IMR-90 (cell line): Measurements from ENCODE around the gene TRIM41. TPM values are rescaled to one million over a fixed set of nuclear protein-coding genes. Genes with fewer than 3 reads are reported as not detected.

Experiments
- ATAC-seq: fragments of 200-7000 bp; cut with Tn5 transposase; 2 replicates; pipeline ENCODE4 v1.9.1; 2020; ENCODE audit warnings: low read depth, mild to moderate bottlenecking, moderate library complexity
- BruUV-seq: library from RNA; stranded (reverse); fragments of 400-500 nt; replicated peaks from 2 replicates; lab custom pipeline; 2021; lab: Mats Ljungman, UMichigan
- CTCF ChIA-PET: fragments of 300-600 bp; formaldehyde crosslinking; extraction: SDS; loops from one replicate; lab custom pipeline; 2021; ENCODE audit warnings: antibody characterized with exemption; lab: Yijun Ruan, JAX
- POLR2A ChIA-PET: fragments of 300-600 bp; sonication (Branson Sonifier 250); formaldehyde crosslinking; loops from one replicate; lab custom pipeline; 2022; ENCODE audit warnings: antibody characterized with exemption; ENCODE audit not compliant: unreplicated experiment; lab: Charles Lee
- DNase-seq: peaks from one replicate; pipeline ENCODE4 v3.0.0; 2013
- H2AFZ ChIP-seq: replicated peaks from 2 replicates; pipeline ENCODE3; 2013; ENCODE audit warnings: low read length, mild to moderate bottlenecking; ENCODE audit not compliant: poor library complexity
- H2AK5ac ChIP-seq: 2 replicates; pipeline ENCODE4 v1.6.1; 2013; ENCODE audit warnings: low read depth, low read length, inconsistent platforms
- H2AK9ac ChIP-seq: replicated peaks from 2 replicates; pipeline ENCODE3; 2013; ENCODE audit warnings: mild to moderate bottlenecking, low read depth, low read length, moderate library complexity; ENCODE audit not compliant: poor library complexity
- H2BK120ac ChIP-seq: 2 replicates; pipeline ENCODE4 v1.6.1; 2013; ENCODE audit warnings: low read depth, low read length, inconsistent platforms
- H2BK15ac ChIP-seq: 3 replicates; pipeline ENCODE4 v1.6.1; 2013; ENCODE audit warnings: low read depth, low read length, inconsistent platforms
- H2BK20ac ChIP-seq: 2 replicates; pipeline ENCODE4 v1.6.1; 2013; ENCODE audit warnings: low read depth, mild to moderate bottlenecking, inconsistent platforms, low read length, moderate library complexity
- H2BK5ac ChIP-seq: 2 replicates; pipeline ENCODE4 v1.6.1; 2013; ENCODE audit warnings: mild to moderate bottlenecking, low read depth, low read length, inconsistent platforms; ENCODE audit not compliant: poor library complexity, severe bottlenecking
- H3K14ac ChIP-seq: replicated peaks from 2 replicates; pipeline ENCODE4 v1.6.1; 2013; ENCODE audit warnings: low read depth, low read length, inconsistent platforms
- H3K18ac ChIP-seq: 2 replicates; pipeline ENCODE4 v1.6.1; 2013; ENCODE audit warnings: low read depth, low read length, control low read depth
- H3K23ac ChIP-seq: 2 replicates; pipeline ENCODE4 v1.6.1; 2013; ENCODE audit warnings: low read depth, low read length, inconsistent platforms
- H3K27ac ChIP-seq: 2 replicates; pipeline ENCODE4 v1.5.1; 2013; ENCODE audit warnings: mild to moderate bottlenecking, control low read depth, low read length; ENCODE audit not compliant: insufficient read depth
- H3K27me3 ChIP-seq: 2 replicates; pipeline ENCODE4 v1.6.1; 2013; ENCODE audit warnings: low read length; ENCODE audit not compliant: control insufficient read depth, insufficient read depth
- H3K36me3 ChIP-seq: 2 replicates; pipeline ENCODE4 v1.6.1; 2013; ENCODE audit warnings: low read length, mixed read lengths; ENCODE audit not compliant: control insufficient read depth, insufficient read depth
- H3K4ac ChIP-seq: 2 replicates; pipeline ENCODE4 v1.6.1; 2013; ENCODE audit warnings: low read depth, low read length, inconsistent platforms
- H3K4me1 ChIP-seq: 2 replicates; pipeline ENCODE4 v1.6.1; 2013; ENCODE audit warnings: low read length, mixed read lengths; ENCODE audit not compliant: control insufficient read depth, insufficient read depth
- H3K4me2 ChIP-seq: 2 replicates; pipeline ENCODE4 v1.6.1; 2013; ENCODE audit warnings: low read depth, mild to moderate bottlenecking, control low read depth, low read length, moderate library complexity
- H3K4me3 ChIP-seq: 2 replicates; pipeline ENCODE4 v1.5.1; 2013; ENCODE audit warnings: low read depth, mild to moderate bottlenecking, control low read depth, low read length, moderate library complexity; ENCODE audit not compliant: insufficient read depth
- H3K56ac ChIP-seq: 2 replicates; pipeline ENCODE4 v1.6.1; 2013; ENCODE audit warnings: low read length, inconsistent platforms; ENCODE audit not compliant: insufficient read depth; ENCODE audit errors: extremely low read depth
- H3K79me1 ChIP-seq, 2 experiments: 2 replicates each; pipeline ENCODE4 v1.6.1; 2013; ENCODE audit warnings: low read length in 2 of 2, inconsistent platforms in 1 of 2, low read depth in 1 of 2
- H3K9ac ChIP-seq: 2 replicates; pipeline ENCODE4 v1.6.1; 2013; ENCODE audit warnings: low read depth, low read length, control low read depth
- H3K9me1 ChIP-seq: 2 replicates; pipeline ENCODE4 v1.6.1; 2013; ENCODE audit warnings: low read length, inconsistent platforms; ENCODE audit not compliant: insufficient read depth
- H3K9me3 ChIP-seq: 2 replicates; pipeline ENCODE4 v1.6.1; 2013; ENCODE audit warnings: low read length; ENCODE audit not compliant: control insufficient read depth, insufficient read depth
- H4K20me1 ChIP-seq: 2 replicates; pipeline ENCODE4 v1.6.1; 2013; ENCODE audit warnings: low read length, inconsistent platforms; ENCODE audit not compliant: insufficient read depth
- H4K5ac ChIP-seq: 2 replicates; pipeline ENCODE4 v1.6.1; 2013; ENCODE audit warnings: mild to moderate bottlenecking, low read depth, low read length, control low read depth
- H4K8ac ChIP-seq, 2 experiments: 2 replicates each; pipeline ENCODE4 v1.6.1; 2013; ENCODE audit warnings: low read depth in 2 of 2, low read length in 2 of 2, control low read depth in 1 of 2, inconsistent platforms in 1 of 2
- H4K91ac ChIP-seq: 2 replicates; pipeline ENCODE4 v1.6.1; 2013; ENCODE audit warnings: low read depth, low read length, inconsistent platforms; ENCODE audit not compliant: insufficient read depth
- BHLHE40 ChIP-seq: fragments of 150-350 bp; IDR thresholded peaks from 2 replicates; pipeline ENCODE4 v1.6.1; 2016; ENCODE audit warnings: mild to moderate bottlenecking, low read depth, low read length
- CEBPB ChIP-seq: IDR thresholded peaks from 2 replicates; pipeline ENCODE4 v1.6.1; 2012; ENCODE audit warnings: low read depth, low read length, improper control_type of control experiment
- CHD1 ChIP-seq: IDR thresholded peaks from 2 replicates; pipeline ENCODE4 v1.6.1; 2012; ENCODE audit warnings: low read depth, low read length, improper control_type of control experiment
- FOS ChIP-seq: fragments of 150-350 bp; IDR thresholded peaks from 2 replicates; pipeline ENCODE4 v1.6.1; 2016; ENCODE audit warnings: low read depth, low read length
- MAFK ChIP-seq: IDR thresholded peaks from 2 replicates; pipeline ENCODE4 v1.6.1; 2012; ENCODE audit warnings: low read depth, low read length, improper control_type of control experiment
- MAZ ChIP-seq: IDR thresholded peaks from 2 replicates; pipeline ENCODE4 v1.6.1; 2012; ENCODE audit warnings: low read depth, mild to moderate bottlenecking, low read length, improper control_type of control experiment, moderate library complexity, borderline replicate concordance
- MXI1 ChIP-seq: IDR thresholded peaks from 2 replicates; pipeline ENCODE4 v1.6.1; 2012; ENCODE audit warnings: low read depth, mild to moderate bottlenecking, low read length, moderate library complexity, borderline replicate concordance
- NFE2L2 ChIP-seq: fragments of 150-350 bp; IDR thresholded peaks from 2 replicates; pipeline ENCODE4 v1.6.1; 2016; ENCODE audit warnings: low read depth, mild to moderate bottlenecking, low read length
- POLR2A ChIP-seq: IDR thresholded peaks from 2 replicates; pipeline ENCODE4 v1.6.1; 2012; ENCODE audit warnings: mild to moderate bottlenecking, low read depth, low read length
- RAD21 ChIP-seq: IDR thresholded peaks from 2 replicates; pipeline ENCODE4 v1.6.1; 2012; ENCODE audit warnings: low read length, improper control_type of control experiment
- RCOR1 ChIP-seq: IDR thresholded peaks from 2 replicates; pipeline ENCODE4 v1.6.1; 2012; ENCODE audit warnings: mild to moderate bottlenecking, low read length, improper control_type of control experiment; ENCODE audit not compliant: insufficient replicate concordance
- RFX5 ChIP-seq: IDR thresholded peaks from 2 replicates; pipeline ENCODE4 v1.8.0; 2012; ENCODE audit warnings: low read depth, mild to moderate bottlenecking, low read length, moderate library complexity
- SMC3 ChIP-seq: fragments of 150-350 bp; IDR thresholded peaks from 2 replicates; pipeline ENCODE4 v1.6.1; 2016; ENCODE audit warnings: low read depth, mild to moderate bottlenecking, antibody characterized with exemption, low read length, moderate library complexity
- WGBS, 2 experiments: methylation state at CpG; one replicate each; pipeline versions ENCODE4 v1.1.5 to v1.1.7; 2013; ENCODE audit warnings: missing lambda C conversion rate in 2 of 2; ENCODE audit not compliant: insufficient read length in 1 of 2; ENCODE audit errors: extremely low coverage in 2 of 2; 5-methylcytosine and 5-hydroxymethylcytosine counted together
- dilution Hi-C: fragments of 300-500 bp; cut with HindIII; formaldehyde crosslinking; loops from one replicate; pipeline ENCODE4 v1.14.3; 2018; ENCODE audit warnings: low sequenced_read_pairs; ENCODE audit not compliant: unreplicated experiment
- in situ Hi-C: fragments of 300-500 bp; cut with MboI; formaldehyde crosslinking; loops from 3 replicates; pipeline ENCODE4 v1.14.3; 2019; ENCODE audit warnings: low sequenced_read_pairs, inconsistent platforms, mixed read lengths
- intact Hi-C: fragments of 100-400 bp; cut with micrococcal nuclease; formaldehyde crosslinking; loops from 2 replicates; pipeline ENCODE4 v1.10.0; 2022
- polyA plus RNA-seq, 3 experiments: library from polyadenylated mRNA; depleted of rRNA; stranded (reverse); fragments of >200 nt; gene quantifications; 2 replicates each; pipeline ENCODE4 v1.2.3, GENCODE V29; 2012; ENCODE audit warnings: low replicate concordance in 1 of 3
- total RNA-seq: library from RNA; depleted of rRNA; stranded (reverse); fragments of >200 nt; gene quantifications from 2 replicates; pipeline ENCODE4 v1.2.3, GENCODE V29; 2012
- TF ChIP-seq, protein P1 (sequence below): conservative IDR thresholded peaks from 2 replicates; pipeline ENCODE4 v1.5.1; 2012; ENCODE audit warnings: mild to moderate bottlenecking, low read depth, low read length, improper control_type of control experiment
- TF ChIP-seq, protein P2 (sequence below): fragments of 150-350 bp; IDR thresholded peaks from 2 replicates; pipeline ENCODE4 v1.6.1; 2017; ENCODE audit warnings: mild to moderate bottlenecking, antibody characterized with exemption, low read length, low read depth
- TF ChIP-seq, protein P3 (sequence below): fragments of 150-350 bp; IDR thresholded peaks from 2 replicates; pipeline ENCODE4 v1.6.1; 2016; ENCODE audit warnings: low read depth, mild to moderate bottlenecking, low read length, moderate library complexity, borderline replicate concordance

The TRIM41 gene
- total and polyA plus RNA-seq, 2 of the 4 experiments (the other 2 are of a cell fraction), result 5.9 to 15.7 TPM

DNA sequence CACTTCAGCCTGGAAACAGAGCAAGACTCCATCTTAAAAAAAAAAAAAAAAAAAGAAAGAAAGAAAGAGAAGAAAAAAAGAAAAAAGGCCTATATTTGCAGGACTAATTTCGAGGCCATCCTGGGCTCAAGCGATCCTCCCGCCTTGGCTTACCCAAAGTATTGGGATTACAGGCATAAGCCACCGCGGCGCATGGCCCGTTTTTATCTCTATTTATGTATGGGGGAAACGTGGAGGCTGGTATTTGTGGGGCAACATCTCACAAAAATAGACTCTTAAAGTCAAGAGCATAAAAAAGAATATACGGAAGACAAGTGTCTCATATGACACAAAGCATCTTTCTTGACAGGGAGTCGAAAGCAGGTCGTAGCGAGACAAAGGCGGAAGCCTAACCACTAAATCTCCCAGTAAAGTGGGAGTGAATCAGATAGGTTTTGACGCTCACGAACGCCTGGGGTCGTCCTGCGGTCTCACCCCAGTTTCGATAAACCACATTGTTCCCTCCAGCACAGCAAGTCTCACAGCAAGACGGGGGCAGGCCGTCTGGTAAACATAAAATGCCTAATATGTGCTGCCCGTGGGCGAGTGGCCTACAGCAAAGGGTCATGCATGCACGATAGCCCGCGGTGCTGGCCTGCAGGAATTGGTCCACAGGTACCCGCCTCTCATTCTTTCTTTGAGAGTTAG is 1.8 kb upstream of the TRIM41 start:
- Histone ChIP-seq H2AK9ac (peak overlapping the region; percentile 66), H3K4ac (no peak overlapping the region), H2BK15ac (no peak overlapping the region), H3K4me3 (no peak overlapping the region; the same call in 1 of the 2 replicates), H3K18ac (no peak overlapping the region), H2BK5ac (no peak overlapping the region), H3K36me3 (no peaks in the 10 kb centered on the region; the same call in 1 of the 2 replicates), H3K4me1 (peaks cover 7% of the 10 kb centered on the region), H3K27me3 (no peaks in the 10 kb centered on the region), H4K5ac (no peak overlapping the region), H2AFZ (peak overlapping the region; percentile 74), H3K56ac (no peak overlapping the region), H3K9ac (no peak overlapping the region), H3K79me1 (peaks cover 13 to 24% of the 10 kb centered on the region in 2 experiments), H3K9me1 (peaks cover 19% of the 10 kb centered on the region), H3K27ac (no peak overlapping the region), H4K8ac (no peak overlapping the region), H3K23ac (no peak overlapping the region), H2BK120ac (no peak overlapping the region), H2BK20ac (no peak overlapping the region), H3K14ac (no peak overlapping the region), H3K9me3 (no peaks in the 10 kb centered on the region), H2AK5ac (no peak overlapping the region), H4K20me1 (peaks cover 15% of the 10 kb centered on the region), H3K4me2 (peak overlapping the region; percentile 32; the same call in 1 of the 2 replicates), H4K91ac (no peak overlapping the region)
- DNase-seq (no peak), ATAC-seq (no peak)
- in situ Hi-C loops, result no loop called here
- ChIA-PET POLR2A (no interaction called here), CTCF (no interaction called here)
- intact Hi-C loops, result no loop called here
- no TSS peak for BruUV-seq
- no peak for TF ChIP-seq RCOR1
- no peak for TF ChIP-seq SMC3
- no peak for TF ChIP-seq FOS
- TF ChIP-seq, protein P1, sequence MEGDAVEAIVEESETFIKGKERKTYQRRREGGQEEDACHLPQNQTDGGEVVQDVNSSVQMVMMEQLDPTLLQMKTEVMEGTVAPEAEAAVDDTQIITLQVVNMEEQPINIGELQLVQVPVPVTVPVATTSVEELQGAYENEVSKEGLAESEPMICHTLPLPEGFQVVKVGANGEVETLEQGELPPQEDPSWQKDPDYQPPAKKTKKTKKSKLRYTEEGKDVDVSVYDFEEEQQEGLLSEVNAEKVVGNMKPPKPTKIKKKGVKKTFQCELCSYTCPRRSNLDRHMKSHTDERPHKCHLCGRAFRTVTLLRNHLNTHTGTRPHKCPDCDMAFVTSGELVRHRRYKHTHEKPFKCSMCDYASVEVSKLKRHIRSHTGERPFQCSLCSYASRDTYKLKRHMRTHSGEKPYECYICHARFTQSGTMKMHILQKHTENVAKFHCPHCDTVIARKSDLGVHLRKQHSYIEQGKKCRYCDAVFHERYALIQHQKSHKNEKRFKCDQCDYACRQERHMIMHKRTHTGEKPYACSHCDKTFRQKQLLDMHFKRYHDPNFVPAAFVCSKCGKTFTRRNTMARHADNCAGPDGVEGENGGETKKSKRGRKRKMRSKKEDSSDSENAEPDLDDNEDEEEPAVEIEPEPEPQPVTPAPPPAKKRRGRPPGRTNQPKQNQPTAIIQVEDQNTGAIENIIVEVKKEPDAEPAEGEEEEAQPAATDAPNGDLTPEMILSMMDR, result no peak
- no peak for TF ChIP-seq MAZ
- TF ChIP-seq POLR2A, result no peak
- TF ChIP-seq CHD1, result no peak
- TF ChIP-seq BHLHE40, result no peak
- TF ChIP-seq CEBPB, result no peak
- no peak for TF ChIP-seq RAD21
- no peak for TF ChIP-seq MAFK
- TF ChIP-seq, protein P2, sequence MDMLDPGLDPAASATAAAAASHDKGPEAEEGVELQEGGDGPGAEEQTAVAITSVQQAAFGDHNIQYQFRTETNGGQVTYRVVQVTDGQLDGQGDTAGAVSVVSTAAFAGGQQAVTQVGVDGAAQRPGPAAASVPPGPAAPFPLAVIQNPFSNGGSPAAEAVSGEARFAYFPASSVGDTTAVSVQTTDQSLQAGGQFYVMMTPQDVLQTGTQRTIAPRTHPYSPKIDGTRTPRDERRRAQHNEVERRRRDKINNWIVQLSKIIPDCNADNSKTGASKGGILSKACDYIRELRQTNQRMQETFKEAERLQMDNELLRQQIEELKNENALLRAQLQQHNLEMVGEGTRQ, result no peak
- TF ChIP-seq, protein P3, sequence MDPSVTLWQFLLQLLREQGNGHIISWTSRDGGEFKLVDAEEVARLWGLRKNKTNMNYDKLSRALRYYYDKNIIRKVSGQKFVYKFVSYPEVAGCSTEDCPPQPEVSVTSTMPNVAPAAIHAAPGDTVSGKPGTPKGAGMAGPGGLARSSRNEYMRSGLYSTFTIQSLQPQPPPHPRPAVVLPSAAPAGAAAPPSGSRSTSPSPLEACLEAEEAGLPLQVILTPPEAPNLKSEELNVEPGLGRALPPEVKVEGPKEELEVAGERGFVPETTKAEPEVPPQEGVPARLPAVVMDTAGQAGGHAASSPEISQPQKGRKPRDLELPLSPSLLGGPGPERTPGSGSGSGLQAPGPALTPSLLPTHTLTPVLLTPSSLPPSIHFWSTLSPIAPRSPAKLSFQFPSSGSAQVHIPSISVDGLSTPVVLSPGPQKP, result no peak
- TF ChIP-seq RFX5, result no peak
- TF ChIP-seq MXI1, result no peak
- TF ChIP-seq NFE2L2, result no peak
- 29% methylated on average over 12 of the region's 27 CpGs; no CpG with 5 or more reads in 1 of the 2 experiments for WGBS, 2 experiments
- dilution Hi-C loops, result no loop called here
